ENCODE results near the gene GRK4.

GRK4 gene

GRCh38 chr4:3085948-3086670, 122.7 kb downstream of the GRK4 start:
- TF ChIP-seq POLR2A (IDR thresholded peaks at IDR 0.05; ENCODE audit: extremely low read depth, insufficient read length) (no peak), MYC (IDR thresholded peaks at IDR 0.05; ENCODE audit: low read depth, low read length) (no peak), CTCF (IDR thresholded peaks at IDR 0.05; ENCODE audit: low read depth, low read length) (no peak)
- TF ChIP-seq, protein P1, sequence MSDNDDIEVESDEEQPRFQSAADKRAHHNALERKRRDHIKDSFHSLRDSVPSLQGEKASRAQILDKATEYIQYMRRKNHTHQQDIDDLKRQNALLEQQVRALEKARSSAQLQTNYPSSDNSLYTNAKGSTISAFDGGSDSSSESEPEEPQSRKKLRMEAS (IDR thresholded peaks at IDR 0.05; ENCODE audit: low read depth, low read length): no peak
- no peak overlapping the region for H3K4me3 ChIP-seq (ENCODE audit: low read depth, low read length)
- DNase-seq (ENCODE audit: low read depth): no peak

GRCh38 chr4:3087115-3087797, 123.9 kb downstream of the GRK4 start:
- H3K4me3 ChIP-seq (ENCODE audit: low read depth, low read length): no peak overlapping the region
- TF ChIP-seq POLR2A (IDR thresholded peaks at IDR 0.05; ENCODE audit: extremely low read depth, insufficient read length) (no peak), CTCF (IDR thresholded peaks at IDR 0.05; ENCODE audit: low read depth, low read length) (no peak), MYC (IDR thresholded peaks at IDR 0.05; ENCODE audit: low read depth, low read length) (no peak)
- TF ChIP-seq, protein P1 (IDR thresholded peaks at IDR 0.05; ENCODE audit: low read depth, low read length): no peak
- no peak for DNase-seq (ENCODE audit: low read depth)

Measured in NB4 (cell line).